Uterine smooth muscle cell (primary cell): Measurements from ENCODE around the gene FOXD4L6. TPM values are rescaled to one million over a fixed set of nuclear protein-coding genes. Genes with fewer than 3 reads are reported as not detected.

Source experiments
- total RNA-seq: library from RNA; depleted of rRNA; stranded (reverse); fragments of >200 nt; gene quantifications from 2 replicates; pipeline ENCODE4 v1.2.3, GENCODE V29; 2014

FOXD4L6 gene
- 0.11 and 0.12 TPM in 2 replicates for total RNA-seq

GRCh38 chr9:41128581-41128980 is at the start of gene FOXD4L6:
Gene FOXD4L6 (minus strand): TSS chr9:41128681. CDS start chr9:41128383, 298 bp downstream.

Other genes with a start within 250 kb of the FOXD4L6 start
- 4.6 and 9.1 TPM in 2 replicates for gene ZNG1F, start 60.6 kb upstream of the FOXD4L6 start, total RNA-seq